HepG2 (cell line): ENCODE data around the gene PRM2. TPM values are rescaled to one million over a fixed set of nuclear protein-coding genes. Genes with fewer than 3 reads are reported as not detected.
A peak's percentile ranks its signal among the peaks of the same experiment; 100 is the strongest.

Source experiments
- AGO1 ChIP-seq: fragments of 200-400 bp; formaldehyde crosslinking; IDR thresholded peaks from 2 replicates; pipeline ENCODE4 v1.6.1; 2017; ENCODE audit warnings: mild to moderate bottlenecking, low read depth, low read length, moderate library complexity; ENCODE audit not compliant: poor library complexity, severe bottlenecking
- KLF13 ChIP-seq: sonication (generic); formaldehyde crosslinking; IDR thresholded peaks from 2 replicates; pipeline ENCODE4 v1.4.0; 2020; ENCODE audit warnings: mild to moderate bottlenecking, missing genetic modification reagents
- MEIS2 ChIP-seq: sonication (generic); formaldehyde crosslinking; IDR thresholded peaks from 2 replicates; pipeline ENCODE4 v1.9.0; 2021; ENCODE audit warnings: mild to moderate bottlenecking, missing genetic modification reagents
- PAX8 ChIP-seq: sonication (generic); formaldehyde crosslinking; IDR thresholded peaks from 2 replicates; pipeline ENCODE4 v1.8.0; 2022; ENCODE audit warnings: mild to moderate bottlenecking, missing genetic modification reagents, borderline replicate concordance
- POLR2A ChIP-seq, 2 experiments: IDR thresholded peaks; 2 replicates each; pipeline ENCODE4 v1.6.1; 2011; ENCODE audit warnings: low read depth in 2 of 2, low read length in 2 of 2, mild to moderate bottlenecking in 1 of 2, moderate library complexity in 1 of 2; ENCODE audit not compliant: insufficient read depth in 1 of 2
- SETDB1 ChIP-seq: sonication (generic); formaldehyde crosslinking; IDR thresholded peaks from 2 replicates; pipeline ENCODE4 v1.5.1; 2020; ENCODE audit warnings: missing genetic modification reagents, mild to moderate bottlenecking, borderline replicate concordance
- SMAD1 ChIP-seq: sonication (generic); formaldehyde crosslinking; IDR thresholded peaks from 2 replicates; pipeline ENCODE4 v1.4.0; 2020; ENCODE audit warnings: missing genetic modification reagents, low read depth, mild to moderate bottlenecking, borderline replicate concordance
- SP140L ChIP-seq: sonication (generic); formaldehyde crosslinking; IDR thresholded peaks from 2 replicates; pipeline ENCODE4 v1.4.0; 2020; ENCODE audit warnings: missing genetic modification reagents, borderline replicate concordance
- U2AF1 ChIP-seq: fragments of 200-400 bp; formaldehyde crosslinking; optimal IDR thresholded peaks from 2 replicates; pipeline ENCODE3; 2017; ENCODE audit warnings: mild to moderate bottlenecking, low read depth, low read length
- U2AF2 ChIP-seq: fragments of 200-400 bp; formaldehyde crosslinking; IDR thresholded peaks from 2 replicates; pipeline ENCODE4 v1.6.1; 2017; ENCODE audit warnings: low read depth, mild to moderate bottlenecking, low read length
- ZNF225 ChIP-seq: sonication (generic); formaldehyde crosslinking; IDR thresholded peaks from 2 replicates; pipeline ENCODE4 v1.4.0; 2020; ENCODE audit warnings: mild to moderate bottlenecking, missing genetic modification reagents
- ZNF407 ChIP-seq: sonication (generic); formaldehyde crosslinking; IDR thresholded peaks from one replicate; pipeline ENCODE4 v1.5.1; 2020; ENCODE audit warnings: mild to moderate bottlenecking, missing genetic modification reagents; ENCODE audit errors: not compliant biosample characterization
- ZNF580 ChIP-seq: IDR thresholded peaks from 2 replicates; pipeline ENCODE4 v1.6.1; 2016; ENCODE audit warnings: low read depth, borderline replicate concordance
- polyA plus RNA-seq, 8 experiments: library from polyadenylated mRNA; depleted of rRNA in 3 of 8; stranded (reverse) in 7 of 8; unstranded in 1 of 8; fragments of >200 nt; fragmentation: Illumina TruSeq in 4 of 8; extraction: Trizol in 4 of 8; gene quantifications; 2 replicates each; pipeline versions ENCODE4 v1.2.1 to v1.2.3, GENCODE V29; 2011 to 2016; ENCODE audit warnings: low read depth in 4 of 8, missing spikeins in 1 of 8, mixed read lengths in 1 of 8; ENCODE audit not compliant: insufficient read depth in 1 of 8
- total RNA-seq, 5 experiments: library from RNA; depleted of rRNA; stranded (reverse); fragments of >200 nt; fragmentation: Illumina TruSeq; extraction: Trizol; gene quantifications; 2 replicates each; pipeline ENCODE4 v1.2.3, GENCODE V29; 2016; ENCODE audit warnings: low read depth in 1 of 5
- TF ChIP-seq, protein P1 (sequence below): sonication (generic); formaldehyde crosslinking; IDR thresholded peaks from 2 replicates; pipeline ENCODE4 v1.4.0; 2020; ENCODE audit warnings: mild to moderate bottlenecking, missing genetic modification reagents
- TF ChIP-seq, protein P2 (sequence below): fragments of 450-650 bp; IDR thresholded peaks from 2 replicates; pipeline ENCODE4 v1.6.1; 2016

Gene PRM2
- total and polyA plus RNA-seq, 2 of the 13 experiments (the other 11 are each of a cell fraction or from before 2014, with no cell fraction given) = 0.54 TPM; not detected in 1

DNA sequence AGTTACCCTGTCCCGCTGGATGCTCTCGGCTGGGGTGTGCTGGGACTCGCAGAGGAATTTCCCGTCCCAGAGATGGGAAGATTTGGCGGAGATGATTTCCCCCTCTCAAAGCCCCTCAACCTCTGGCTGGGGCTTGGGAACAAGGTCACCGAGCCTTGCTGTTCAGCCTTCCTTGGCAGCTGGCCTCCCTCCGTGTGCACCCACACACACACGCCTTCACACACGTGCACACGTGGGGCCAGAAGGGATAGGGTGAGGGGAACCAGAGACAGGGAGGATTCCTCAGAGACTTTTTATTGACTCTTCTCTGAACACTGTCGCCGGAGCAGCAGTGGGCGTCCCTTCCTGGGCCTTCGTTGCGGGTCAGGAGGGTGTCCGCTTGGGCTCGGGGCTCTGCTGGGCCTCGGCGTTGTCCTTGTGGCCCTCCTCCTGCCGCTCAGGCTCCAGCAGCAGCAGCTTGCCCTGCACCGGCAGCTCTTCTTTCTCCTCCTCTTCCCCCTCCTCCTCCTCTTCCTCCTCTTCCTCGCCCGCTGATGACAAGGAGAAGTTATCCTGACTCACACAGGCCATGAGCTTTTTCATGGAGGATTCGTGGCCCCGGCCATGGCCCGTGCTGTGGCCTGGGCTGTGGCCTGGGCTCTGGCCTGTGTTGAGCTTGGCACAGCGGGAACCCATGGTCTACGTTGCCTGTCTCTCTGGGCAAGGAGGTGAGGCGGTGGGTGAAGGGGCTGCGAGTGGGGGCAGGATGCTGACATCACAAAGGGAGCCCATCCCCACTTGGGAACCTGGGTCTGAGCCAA, 3.2 kb downstream of the PRM2 start, which contains the start of gene PRM3 (continued):
- TF ChIP-seq, protein P1, sequence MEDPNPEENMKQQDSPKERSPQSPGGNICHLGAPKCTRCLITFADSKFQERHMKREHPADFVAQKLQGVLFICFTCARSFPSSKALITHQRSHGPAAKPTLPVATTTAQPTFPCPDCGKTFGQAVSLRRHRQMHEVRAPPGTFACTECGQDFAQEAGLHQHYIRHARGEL = no peak
- TF ChIP-seq ZNF407 (CRISPR knock-in tag) (no peak), ZNF580 (no peak), AGO1 (peak; percentile 49), KLF13 (CRISPR knock-in tag) (peak; percentile 88; the same call in 1 of the 2 replicates), SMAD1 (CRISPR knock-in tag) (no peak), U2AF1 (peak; percentile 13), PAX8 (CRISPR knock-in tag) (no peak), SETDB1 (CRISPR knock-in tag) (no peak), MEIS2 (no peak), SP140L (CRISPR knock-in tag) (no peak), ZNF225 (peak; percentile 77; the same call in 1 of the 2 replicates), U2AF2 (no peak), POLR2A (IDR thresholded peaks at IDR 0.05; ENCODE audit: insufficient read depth in 1 of 2, low read depth in 2 of 2, low read length in 2 of 2) (no peak)
- TF ChIP-seq, protein P2, sequence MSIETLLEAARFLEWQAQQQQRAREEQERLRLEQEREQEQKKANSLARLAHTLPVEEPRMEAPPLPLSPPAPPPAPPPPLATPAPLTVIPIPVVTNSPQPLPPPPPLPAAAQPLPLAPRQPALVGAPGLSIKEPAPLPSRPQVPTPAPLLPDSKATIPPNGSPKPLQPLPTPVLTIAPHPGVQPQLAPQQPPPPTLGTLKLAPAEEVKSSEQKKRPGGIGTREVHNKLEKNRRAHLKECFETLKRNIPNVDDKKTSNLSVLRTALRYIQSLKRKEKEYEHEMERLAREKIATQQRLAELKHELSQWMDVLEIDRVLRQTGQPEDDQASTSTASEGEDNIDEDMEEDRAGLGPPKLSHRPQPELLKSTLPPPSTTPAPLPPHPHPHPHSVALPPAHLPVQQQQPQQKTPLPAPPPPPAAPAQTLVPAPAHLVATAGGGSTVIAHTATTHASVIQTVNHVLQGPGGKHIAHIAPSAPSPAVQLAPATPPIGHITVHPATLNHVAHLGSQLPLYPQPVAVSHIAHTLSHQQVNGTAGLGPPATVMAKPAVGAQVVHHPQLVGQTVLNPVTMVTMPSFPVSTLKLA = no peak
